ENCODE measurements around the gene NAA50. TPM values are rescaled to one million over a fixed set of nuclear protein-coding genes. Genes with fewer than 3 reads are reported as not detected.

NAA50 gene
- total RNA-seq, 3 donors from 2014 or later: 74.4 to 99.1 (median 95.9) TPM

- intact Hi-C loops (cut with DNase I, micrococcal nuclease): no loop called here
- Histone ChIP-seq H3K9me3 (no peaks in the 10 kb centered on the region), H3K4me1 (ENCODE audit: low read depth) (no peaks in the 10 kb centered on the region), H3K4me3 (no peak overlapping the region), H3K36me3 (ENCODE audit: low read depth) (no peaks in the 10 kb centered on the region)
- TF ChIP-seq CTCF (IDR thresholded peaks at IDR 0.05): no peak
- no peak for DNase-seq
- no peak for ATAC-seq
These were observed 18.6 kb upstream of the NAA50 start for GRCh38 chr3:113764698-113765097.

- H3K36me3 ChIP-seq (ENCODE audit: low read depth): no peaks in the 10 kb centered on the region
- TF ChIP-seq CTCF (IDR thresholded peaks at IDR 0.05): no peak
- no peak for DNase-seq
- peaks cover 5% of the 10 kb centered on the region for H3K9me3 ChIP-seq
- no peak overlapping the region for H3K4me3 ChIP-seq
- no peaks in the 10 kb centered on the region for H3K4me1 ChIP-seq (ENCODE audit: low read depth)
- ATAC-seq: no peak
- intact Hi-C loops (cut with DNase I, micrococcal nuclease): no loop called here
These were observed 12.5 kb upstream of the NAA50 start for GRCh38 chr3:113758389-113759024.

GRCh38 chr3:113754494-113755159 is 8.6 kb upstream of the NAA50 start:
- peaks cover 5% of the 10 kb centered on the region for H3K9me3 ChIP-seq
- no peak for ATAC-seq
- no peak overlapping the region for H3K4me3 ChIP-seq
- H3K4me1 ChIP-seq (ENCODE audit: low read depth): no peaks in the 10 kb centered on the region
- no peaks in the 10 kb centered on the region for H3K36me3 ChIP-seq (ENCODE audit: low read depth)
- TF ChIP-seq CTCF (IDR thresholded peaks at IDR 0.05): no peak
- intact Hi-C loops (cut with DNase I, micrococcal nuclease): no loop called here
- no peak for DNase-seq

- peaks cover under 1% of the 10 kb centered on the region for H3K4me1 ChIP-seq (ENCODE audit: low read depth)
- H3K4me3 ChIP-seq: no peak overlapping the region
- no peaks in the 10 kb centered on the region for H3K36me3 ChIP-seq (ENCODE audit: low read depth)
- DNase-seq (no peak), ATAC-seq (no peak)
- intact Hi-C loops (cut with DNase I, micrococcal nuclease): no loop called here
- peaks cover 5% of the 10 kb centered on the region for H3K9me3 ChIP-seq
- no peak for TF ChIP-seq CTCF (IDR thresholded peaks at IDR 0.05)
These were observed 7.4 kb upstream of the NAA50 start for GRCh38 chr3:113753376-113753985.

- ATAC-seq (no peak), DNase-seq (no peak)
- Histone ChIP-seq H3K36me3 (ENCODE audit: low read depth) (no peaks in the 10 kb centered on the region), H3K9me3 (no peaks in the 10 kb centered on the region), H3K4me1 (ENCODE audit: low read depth) (peaks cover 8% of the 10 kb centered on the region), H3K4me3 (no peak overlapping the region)
- intact Hi-C loops (cut with DNase I, micrococcal nuclease): no loop called here
- no peak for TF ChIP-seq CTCF (IDR thresholded peaks at IDR 0.05)
These were observed 5.1 kb upstream of the NAA50 start for GRCh38 chr3:113751141-113751540.

Measured in mucosa of descending colon (tissue), 3 donors.